NCI-H345 treated with DMSO at 0.1 percent for 48 hours (cell line): Measurements from ENCODE around the gene ASAP2.

Experiments
- DNase-seq: peaks from one replicate; lab custom pipeline; 2025; ENCODE audit not compliant: unreplicated experiment; lab: John Stamatoyannopoulos, UW

The ASAP2 gene

DNA sequence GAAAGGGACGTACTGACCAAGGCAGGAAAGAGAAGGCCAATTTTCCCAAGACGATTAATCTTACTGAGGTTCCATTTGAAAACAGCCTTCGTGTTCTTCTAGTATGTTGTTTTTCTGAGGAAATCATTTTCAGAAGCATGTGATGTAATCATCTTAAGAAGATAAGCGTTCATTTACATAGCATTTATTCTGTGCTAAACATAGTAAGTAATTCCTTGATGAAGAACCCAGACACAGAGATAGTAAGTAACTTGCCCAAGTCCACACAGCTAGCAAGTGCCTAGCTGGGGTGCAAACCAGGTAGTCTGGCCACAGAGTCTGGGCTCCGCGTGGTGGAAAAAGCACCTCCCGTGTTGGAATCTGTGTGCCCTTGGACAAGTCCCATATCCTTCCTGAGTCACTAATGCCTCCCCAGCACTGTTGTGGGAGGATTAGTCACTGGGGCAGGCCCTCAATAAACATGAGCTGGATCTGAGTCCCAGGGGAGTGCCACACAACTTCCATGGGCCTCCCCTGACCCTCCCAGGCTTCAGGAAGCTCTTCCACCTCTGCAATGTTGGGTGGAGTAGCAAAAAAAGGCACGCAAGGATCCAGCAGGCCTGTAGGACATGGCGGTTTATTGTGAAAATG is 26.9 kb upstream of the ASAP2 start:
- DNase-seq: no peak

- DNase-seq: no peak
Observed at GRCh38 chr2:9184361-9184760, 22.3 kb upstream of the ASAP2 start.

GRCh38 chr2:9187620-9188214 is 18.9 kb upstream of the ASAP2 start:
- DNase-seq: no peak

GRCh38 chr2:9188823-9189222 is 17.8 kb upstream of the ASAP2 start:
- no peak for DNase-seq

GRCh38 chr2:9189901-9190300 is 16.7 kb upstream of the ASAP2 start:
- no peak for DNase-seq

GRCh38 chr2:9191041-9191481 is 15.6 kb upstream of the ASAP2 start:
- DNase-seq: no peak

- no peak for DNase-seq
Observed at GRCh38 chr2:9192712-9193111, 13.9 kb upstream of the ASAP2 start.

DNA sequence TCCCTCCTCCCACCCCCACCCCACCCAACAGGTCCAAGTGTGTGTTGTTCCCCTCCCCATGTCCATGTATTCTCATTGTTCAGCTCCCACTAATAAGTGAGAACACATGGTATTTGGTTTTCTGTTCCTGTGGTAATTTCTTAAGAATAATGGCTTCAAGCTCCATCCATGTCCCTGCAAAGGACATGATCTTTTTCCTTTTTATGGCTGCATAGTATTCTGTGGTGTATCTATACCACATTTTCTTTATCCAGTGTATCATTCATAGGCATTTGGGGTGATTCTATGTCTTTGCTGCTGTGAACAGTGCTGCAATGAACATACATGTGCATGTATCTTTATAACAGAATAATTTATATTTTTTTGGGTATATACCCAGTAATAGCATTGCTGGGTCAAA is 12.3 kb upstream of the ASAP2 start:
- DNase-seq: no peak

DNA sequence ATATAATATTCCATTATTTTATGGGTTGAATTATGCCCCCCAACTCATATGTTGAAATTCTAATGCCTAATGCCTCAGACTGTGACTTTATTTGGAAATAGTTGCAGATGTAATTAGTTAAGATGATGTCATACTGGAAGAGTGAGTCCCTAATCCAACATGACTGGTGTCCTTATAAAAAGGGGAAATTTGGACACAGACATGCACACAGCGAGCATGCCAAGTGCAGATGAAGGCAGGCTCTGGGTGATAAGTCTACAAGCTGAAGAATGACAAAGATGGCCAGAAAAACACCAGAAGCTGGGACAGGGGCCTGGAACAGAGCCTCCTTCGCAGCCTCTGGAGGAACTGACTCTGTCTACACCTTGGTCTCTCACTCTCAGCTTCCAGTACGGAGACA is 10.0 kb upstream of the ASAP2 start:
- DNase-seq: no peak

DNA sequence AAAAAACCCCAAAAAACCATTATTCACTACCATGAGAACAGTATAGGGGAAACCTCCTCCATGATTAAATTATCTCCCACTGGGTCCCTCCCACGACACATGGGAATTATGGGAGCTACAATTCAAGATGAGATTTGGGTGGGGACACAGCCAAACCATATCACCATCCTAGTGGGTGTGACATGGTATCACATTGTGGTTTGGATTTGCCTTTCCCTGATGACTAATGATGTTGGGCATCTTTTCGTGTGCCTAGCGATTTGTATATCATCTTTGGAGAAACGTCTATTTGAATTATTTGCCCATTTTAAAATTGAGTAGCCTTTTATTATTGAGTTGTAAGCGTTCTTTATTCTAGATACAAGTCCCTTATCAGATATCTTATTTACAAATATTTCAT is 8.7 kb upstream of the ASAP2 start:
- no peak for DNase-seq

DNA sequence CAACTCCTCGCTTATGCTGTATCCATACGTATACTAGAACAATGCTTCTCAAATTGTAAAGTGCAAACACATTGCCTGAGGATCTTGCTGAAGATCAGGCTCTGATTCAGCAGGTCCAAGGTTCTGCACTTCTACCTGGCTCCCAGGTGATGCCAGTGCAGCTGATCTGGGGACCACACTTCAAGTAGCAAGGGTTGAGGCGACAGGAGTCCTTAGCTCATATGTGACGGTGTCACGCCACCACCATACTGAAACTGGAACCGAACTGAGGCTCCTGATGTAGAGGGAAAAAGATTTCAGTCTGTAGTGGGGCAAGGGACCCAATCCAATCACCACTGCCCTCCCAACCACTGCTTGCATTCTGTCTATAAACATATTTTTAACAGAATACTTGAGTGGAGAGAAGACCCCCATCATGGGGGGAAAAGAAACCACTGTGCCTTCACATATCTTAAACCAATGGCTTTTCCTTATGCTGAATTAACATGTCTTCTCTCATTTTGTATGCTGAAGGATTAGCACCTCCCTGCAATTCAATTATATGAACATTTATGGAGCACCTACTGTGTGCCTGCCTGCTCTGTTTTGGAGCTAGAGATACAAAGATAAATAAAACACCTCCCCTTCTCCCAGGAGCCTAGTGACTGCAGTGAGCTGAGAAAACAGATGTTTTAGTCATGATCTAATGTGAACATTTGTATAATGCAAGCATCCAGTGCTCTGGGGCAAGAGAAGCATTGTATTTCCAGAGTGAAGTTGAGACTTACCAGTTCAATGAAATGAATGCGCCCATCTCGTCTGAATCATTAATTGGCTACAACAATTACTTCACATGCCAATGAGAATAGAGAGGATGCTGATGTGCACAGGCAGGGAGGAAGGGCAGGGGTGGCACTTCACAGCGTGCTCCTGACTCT is 6.6 kb upstream of the ASAP2 start:
- no peak for DNase-seq

- DNase-seq: no peak
Observed at GRCh38 chr2:9200633-9201015, 6.0 kb upstream of the ASAP2 start.

DNA sequence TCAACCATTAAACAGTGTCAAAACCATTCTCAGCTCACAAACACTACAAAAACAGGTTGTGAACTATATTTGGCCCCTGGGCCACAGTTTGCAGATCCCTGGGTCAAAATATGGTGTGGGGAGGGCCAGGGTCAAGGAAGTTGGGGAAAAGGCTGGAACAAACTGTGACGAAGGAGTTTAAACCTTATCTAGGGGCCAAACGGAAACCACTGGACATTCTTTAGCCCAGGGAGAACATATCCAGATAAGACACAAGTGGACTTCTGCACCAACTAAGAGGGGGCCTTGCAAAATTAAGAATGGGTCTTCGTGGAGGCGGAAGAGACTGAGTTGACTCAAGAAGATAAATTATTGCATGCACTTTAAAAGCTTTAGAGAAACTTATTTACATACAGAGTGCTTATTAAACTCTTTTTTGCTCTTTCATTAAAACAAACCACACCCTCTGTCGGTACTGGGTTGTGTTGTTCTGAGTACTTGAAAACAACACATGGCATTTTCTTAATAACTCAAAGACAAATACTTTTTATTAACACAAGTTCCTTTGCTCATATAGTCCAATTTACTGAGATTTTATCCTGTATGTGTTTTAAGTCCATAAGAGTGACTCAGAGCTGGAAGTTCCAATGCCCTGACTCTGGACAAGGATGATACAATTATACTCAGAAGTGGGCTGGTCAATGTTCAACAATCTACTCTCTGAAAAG is 5.3 kb upstream of the ASAP2 start:
- DNase-seq: no peak

DNA sequence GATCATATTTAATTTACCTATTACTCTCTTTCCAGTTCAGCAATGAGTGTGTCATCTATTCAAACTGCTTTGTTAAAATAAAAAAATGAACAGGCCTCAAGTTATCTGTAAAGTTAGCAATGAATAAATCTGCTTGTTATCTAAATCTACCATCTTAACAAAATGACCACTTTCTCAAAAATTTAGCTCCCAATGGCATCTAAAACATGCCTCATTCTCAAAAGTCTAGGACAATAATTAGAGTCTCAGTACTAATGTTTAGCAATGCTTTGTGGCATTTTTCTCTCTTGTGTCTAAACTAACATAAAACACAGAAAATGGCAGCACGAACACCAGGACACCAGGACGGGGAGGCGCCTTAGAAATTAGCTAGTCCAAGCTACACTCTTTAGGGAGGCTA is 3.6 kb upstream of the ASAP2 start:
- DNase-seq: no peak

- no peak for DNase-seq
Observed at GRCh38 chr2:9203876-9204275, 2.7 kb upstream of the ASAP2 start.

DNA sequence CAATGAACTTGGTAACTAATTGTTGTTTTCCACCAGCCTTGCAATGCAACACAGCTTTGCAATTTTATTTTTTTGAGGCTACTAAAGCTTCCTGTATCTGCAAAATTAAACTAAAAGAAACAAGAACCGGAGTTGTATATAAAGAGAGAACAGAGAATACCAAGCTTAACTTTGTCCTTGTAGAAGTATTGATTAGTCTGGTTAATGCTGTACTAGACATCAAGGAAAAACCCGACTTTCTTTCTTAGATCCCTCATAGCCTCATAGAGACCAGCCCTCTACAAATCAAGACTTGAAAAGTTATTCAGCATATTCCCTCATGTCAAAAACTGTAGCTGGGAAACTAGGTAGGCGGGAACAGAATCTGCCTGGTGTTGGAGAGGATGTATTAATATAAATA is 1.7 kb upstream of the ASAP2 start:
- no peak for DNase-seq

DNA sequence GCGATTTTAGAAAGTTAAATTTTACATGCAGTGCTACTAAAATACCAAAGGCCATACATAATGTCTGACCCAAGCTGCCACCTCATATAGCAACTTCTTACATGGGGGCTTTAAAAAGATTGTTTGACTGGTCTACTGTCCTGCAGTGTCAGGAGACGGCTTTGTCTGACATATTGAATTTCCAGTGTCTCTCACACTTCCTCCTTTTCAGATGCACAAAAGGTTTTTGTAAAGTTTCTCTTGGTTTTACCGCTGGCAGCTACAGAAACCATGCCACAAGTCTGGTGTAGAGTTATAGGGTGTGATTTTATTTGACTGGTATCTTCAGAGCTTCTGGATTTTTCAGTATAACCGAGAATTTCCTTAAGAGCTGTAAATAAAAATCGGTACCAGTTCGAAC is 1.1 kb upstream of the ASAP2 start:
- no peak for DNase-seq

- no peak for DNase-seq
Observed at GRCh38 chr2:9206991-9207640, 504 bp downstream of the ASAP2 start.

GRCh38 chr2:9207641-9208311 is 1.2 kb downstream of the ASAP2 start:
- peak; percentile 62 for DNase-seq

- DNase-seq: no peak
Observed at GRCh38 chr2:9208875-9209274, 2.3 kb downstream of the ASAP2 start.

GRCh38 chr2:9210030-9210429 is 3.4 kb downstream of the ASAP2 start:
- no peak for DNase-seq
